ENCODE results near the gene NIPBL. TPM values are rescaled to one million over a fixed set of nuclear protein-coding genes. Genes with fewer than 3 reads are reported as not detected.
"Not testable (repeated sequence)": the region's sequence is repeated elsewhere in the genome, so short reads cannot be mapped to it uniquely, and the experiment has no call there.

The NIPBL gene
- total RNA-seq, 1 donor from 2014 or later: 48.5 TPM

DNA sequence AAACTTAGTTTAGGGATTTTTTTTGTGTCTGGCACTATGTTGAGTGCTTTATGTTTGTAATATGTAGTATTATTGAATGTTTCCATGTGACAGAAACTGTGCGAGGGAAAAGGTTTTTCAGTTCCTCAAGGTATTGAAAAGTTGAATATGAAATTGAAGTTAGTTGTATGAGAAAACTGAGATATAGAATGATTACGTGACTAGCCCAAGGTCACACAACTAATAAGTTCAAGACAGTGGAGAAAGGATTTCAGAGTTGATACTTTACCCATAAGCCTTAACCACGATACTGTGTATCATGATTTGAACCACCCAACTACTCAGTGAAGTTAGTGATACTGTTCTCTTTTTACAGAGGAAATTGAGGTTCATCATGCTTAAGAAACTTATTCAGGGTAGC, 5.7 kb downstream of the NIPBL start:
- no peak for DNase-seq (ENCODE audit: low spot score)
- Mint-ChIP-seq H3K9me3 (no peaks in the 10 kb centered on the region), H3K4me3 (ENCODE audit: low read depth) (no peak overlapping the region), H3K27ac (peak overlapping the region; percentile 29), H3K27me3 (ENCODE audit: low read depth) (no peaks in the 10 kb centered on the region), H3K36me3 (ENCODE audit: low read depth) (peaks cover 18% of the 10 kb centered on the region), H3K4me1 (ENCODE audit: low read depth) (peaks cover 47% of the 10 kb centered on the region)
- intact Hi-C loops (cut with micrococcal nuclease): no loop called here

DNA sequence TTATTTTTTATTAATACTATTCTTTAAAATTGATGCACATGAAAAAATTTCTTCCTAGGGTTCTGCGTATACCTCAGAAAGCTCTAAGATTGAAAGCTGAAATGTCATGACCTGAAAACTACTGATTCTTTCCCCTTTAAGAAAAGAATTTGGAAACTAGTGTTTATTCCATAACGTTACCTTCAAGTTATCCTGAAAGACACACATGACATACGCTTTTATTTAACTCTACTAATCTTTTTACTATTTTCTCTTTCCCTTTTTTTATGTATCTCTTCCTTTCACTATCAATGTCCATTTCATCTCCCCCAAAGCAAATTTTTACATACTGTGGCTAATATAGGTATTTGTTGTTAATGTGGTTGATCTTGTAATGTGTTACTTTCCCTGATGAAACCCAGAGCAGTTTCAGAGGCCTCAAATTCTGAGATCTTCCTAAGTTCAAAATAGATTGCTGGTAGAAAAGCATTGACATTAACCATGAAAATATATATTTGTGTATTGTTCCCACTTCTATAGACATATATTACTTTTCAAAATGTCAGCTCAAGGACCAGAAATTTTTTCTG, 7.4 kb downstream of the NIPBL start:
- H3K27ac Mint-ChIP-seq: no peak overlapping the region
- no peak for DNase-seq (ENCODE audit: low spot score)
- H3K27me3 Mint-ChIP-seq (ENCODE audit: low read depth): no peaks in the 10 kb centered on the region
- no peaks in the 10 kb centered on the region for H3K9me3 Mint-ChIP-seq
- intact Hi-C loops (cut with micrococcal nuclease): no loop called here
- H3K36me3 Mint-ChIP-seq (ENCODE audit: low read depth): peaks cover 12% of the 10 kb centered on the region
- H3K4me1 Mint-ChIP-seq (ENCODE audit: low read depth): peaks cover 52% of the 10 kb centered on the region
- H3K4me3 Mint-ChIP-seq (ENCODE audit: low read depth): no peak overlapping the region

DNA sequence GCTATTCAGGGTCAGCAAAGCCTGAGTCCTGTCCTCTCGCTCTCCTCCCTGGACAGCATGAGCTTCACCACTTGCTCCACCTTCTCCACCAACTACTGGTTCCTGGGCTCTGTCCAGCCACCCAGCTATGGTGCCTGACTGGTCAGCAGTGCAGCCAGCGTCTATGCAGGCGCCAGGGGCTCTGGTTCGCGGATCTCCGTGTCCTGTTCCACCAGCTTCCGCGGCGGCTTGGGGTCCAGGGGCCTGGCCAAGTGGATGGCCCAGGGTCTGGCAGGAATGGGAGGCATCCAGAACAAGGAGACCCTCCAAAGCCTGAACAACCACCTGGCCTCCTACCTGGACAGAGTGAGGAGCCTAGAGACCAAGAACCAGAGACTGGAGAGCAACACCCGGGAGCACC, 8.6 kb downstream of the NIPBL start:
- H3K4me3 Mint-ChIP-seq (ENCODE audit: low read depth): no peak overlapping the region
- no peak for DNase-seq (ENCODE audit: low spot score)
- intact Hi-C loops (cut with micrococcal nuclease): loop anchor here (5.0 kb wide), 1 partner anchor 42 kb away; no protein-coding TSS in a partner anchor
- H3K4me1 Mint-ChIP-seq (ENCODE audit: low read depth): peaks cover 54% of the 10 kb centered on the region
- no peak overlapping the region for H3K27ac Mint-ChIP-seq
- H3K27me3 Mint-ChIP-seq (ENCODE audit: low read depth): no peaks in the 10 kb centered on the region
- no peaks in the 10 kb centered on the region for H3K9me3 Mint-ChIP-seq
- H3K36me3 Mint-ChIP-seq (ENCODE audit: low read depth): peaks cover 11% of the 10 kb centered on the region

DNA sequence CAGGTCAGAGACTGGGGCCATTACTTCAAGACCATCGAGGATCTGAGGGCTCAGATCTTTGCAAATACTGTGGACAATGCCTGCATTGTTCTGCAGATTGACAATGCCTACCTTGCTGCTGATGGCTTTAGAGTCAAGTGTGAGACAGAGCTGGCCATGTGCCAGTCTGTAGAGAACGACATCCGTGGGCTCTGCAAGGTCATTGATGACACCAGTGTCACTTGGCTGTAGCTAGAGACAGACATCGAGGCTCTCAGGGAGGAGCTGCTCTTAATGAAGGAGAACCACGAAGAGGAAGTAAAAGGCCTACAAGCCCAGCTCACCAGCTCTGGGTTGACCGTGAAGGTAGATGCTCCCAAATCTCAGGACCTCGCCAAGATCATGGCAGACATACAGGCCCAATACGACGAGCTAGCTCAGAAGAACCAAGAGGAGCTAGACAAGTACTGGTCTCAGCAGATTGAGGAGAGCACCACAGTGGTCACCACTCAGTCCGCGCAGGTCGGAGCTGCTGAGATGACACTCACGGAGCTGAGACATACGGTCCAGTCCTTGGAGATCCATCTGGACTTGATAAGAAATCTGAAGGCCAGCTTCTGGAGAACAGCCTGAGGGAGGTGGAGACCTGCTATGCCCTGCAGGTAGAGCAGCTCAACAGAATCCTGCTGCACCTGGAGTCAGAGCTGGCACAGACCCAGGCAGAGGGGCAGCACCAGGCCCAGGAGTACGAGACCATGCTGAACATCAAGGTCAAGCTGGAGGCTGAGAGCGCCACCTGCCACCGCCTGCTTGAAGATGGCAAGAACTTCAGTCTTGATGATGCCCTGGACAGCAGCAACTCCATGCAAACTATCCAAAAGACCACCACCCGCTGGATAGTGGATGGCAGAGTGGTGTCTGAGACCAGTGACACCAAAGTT, 9.3 kb downstream of the NIPBL start:
- intact Hi-C loops (cut with micrococcal nuclease): loop anchor here (5.0 kb wide), 1 partner anchor 41 kb away; no protein-coding TSS in a partner anchor
- no peak overlapping the region for H3K4me3 Mint-ChIP-seq (ENCODE audit: low read depth)
- peaks cover 14% of the 10 kb centered on the region for H3K36me3 Mint-ChIP-seq (ENCODE audit: low read depth)
- DNase-seq (ENCODE audit: low spot score): no peak
- H3K9me3 Mint-ChIP-seq: no peaks in the 10 kb centered on the region
- no peak overlapping the region for H3K27ac Mint-ChIP-seq
- no peaks in the 10 kb centered on the region for H3K27me3 Mint-ChIP-seq (ENCODE audit: low read depth)
- H3K4me1 Mint-ChIP-seq (ENCODE audit: low read depth): peaks cover 52% of the 10 kb centered on the region

DNA sequence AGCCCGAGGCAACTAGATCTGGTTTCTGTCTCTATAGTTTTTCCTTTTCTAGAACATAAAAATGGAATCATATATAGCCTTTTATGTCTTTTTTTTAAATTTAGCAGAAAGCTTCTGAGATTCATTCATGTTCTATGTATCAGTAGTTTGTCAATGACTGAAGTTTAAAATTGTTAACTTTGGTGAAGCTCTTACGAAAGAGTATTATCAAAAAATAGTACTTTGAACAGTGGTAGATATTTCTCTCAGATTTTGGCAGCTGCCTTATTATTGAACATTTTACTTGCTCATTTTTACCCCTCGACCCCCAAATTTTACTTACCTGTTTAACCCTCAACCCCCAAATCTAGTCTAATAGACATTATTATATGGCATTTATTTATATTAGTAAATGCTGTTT, 10.2 kb downstream of the NIPBL start:
- DNase-seq (ENCODE audit: low spot score): no peak
- Mint-ChIP-seq H3K27ac (no peak overlapping the region), H3K27me3 (ENCODE audit: low read depth) (no peaks in the 10 kb centered on the region), H3K4me1 (ENCODE audit: low read depth) (peaks cover 51% of the 10 kb centered on the region), H3K9me3 (peaks cover 6% of the 10 kb centered on the region), H3K4me3 (ENCODE audit: low read depth) (no peak overlapping the region), H3K36me3 (ENCODE audit: low read depth) (peaks cover 21% of the 10 kb centered on the region)
- intact Hi-C loops (cut with micrococcal nuclease): loop anchor here (5.0 kb wide), 1 partner anchor 41 kb away; no protein-coding TSS in a partner anchor

DNA sequence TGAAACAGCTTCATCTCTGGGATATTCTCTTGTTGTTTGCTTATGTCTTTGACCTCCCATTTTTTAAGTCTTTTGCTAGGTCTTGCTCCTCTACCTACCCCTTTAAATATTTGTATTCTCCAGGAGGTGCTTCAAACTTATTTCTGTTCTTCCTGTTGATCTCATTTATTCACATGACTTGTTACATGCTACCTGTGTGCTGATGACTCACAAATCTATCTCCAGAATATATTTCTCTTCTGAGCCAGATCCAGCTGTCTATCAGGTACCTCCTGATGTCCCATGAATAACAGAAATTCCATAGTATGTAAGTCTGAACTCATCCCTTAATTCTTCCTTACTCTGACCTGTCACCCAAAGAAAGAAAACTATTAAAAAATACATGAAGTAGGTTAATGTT, 11.0 kb downstream of the NIPBL start:
- Mint-ChIP-seq H3K4me1 (ENCODE audit: low read depth) (peaks cover 44% of the 10 kb centered on the region), H3K9me3 (peaks cover 10% of the 10 kb centered on the region), H3K4me3 (ENCODE audit: low read depth) (no peak overlapping the region), H3K27ac (no peak overlapping the region), H3K36me3 (ENCODE audit: low read depth) (peaks cover 25% of the 10 kb centered on the region), H3K27me3 (ENCODE audit: low read depth) (no peaks in the 10 kb centered on the region)
- intact Hi-C loops (cut with micrococcal nuclease): loop anchor here (5.0 kb wide), 1 partner anchor 40 kb away; no protein-coding TSS in a partner anchor
- no peak for DNase-seq (ENCODE audit: low spot score)

DNA sequence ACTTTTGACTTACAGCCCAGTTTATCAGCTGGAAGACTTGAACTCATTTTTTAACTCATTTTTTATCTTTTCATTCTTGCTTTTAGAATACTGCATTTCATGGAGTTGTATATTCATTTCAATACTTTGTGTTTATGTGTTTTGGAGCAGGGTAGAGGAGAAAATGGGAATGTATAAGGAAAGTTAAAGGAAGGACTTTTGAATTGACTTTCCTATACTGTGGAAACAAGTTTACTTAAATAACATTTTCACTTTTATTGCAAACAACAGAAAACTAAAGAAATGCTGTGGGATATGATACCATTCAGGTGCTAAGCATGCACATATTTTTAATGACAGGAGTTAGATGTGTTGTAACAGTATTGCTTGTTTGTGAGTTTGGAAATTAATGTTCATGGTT, 11.7 kb downstream of the NIPBL start:
- no peak overlapping the region for H3K27ac Mint-ChIP-seq
- no peak overlapping the region for H3K4me3 Mint-ChIP-seq (ENCODE audit: low read depth)
- H3K4me1 Mint-ChIP-seq (ENCODE audit: low read depth): peaks cover 44% of the 10 kb centered on the region

DNA sequence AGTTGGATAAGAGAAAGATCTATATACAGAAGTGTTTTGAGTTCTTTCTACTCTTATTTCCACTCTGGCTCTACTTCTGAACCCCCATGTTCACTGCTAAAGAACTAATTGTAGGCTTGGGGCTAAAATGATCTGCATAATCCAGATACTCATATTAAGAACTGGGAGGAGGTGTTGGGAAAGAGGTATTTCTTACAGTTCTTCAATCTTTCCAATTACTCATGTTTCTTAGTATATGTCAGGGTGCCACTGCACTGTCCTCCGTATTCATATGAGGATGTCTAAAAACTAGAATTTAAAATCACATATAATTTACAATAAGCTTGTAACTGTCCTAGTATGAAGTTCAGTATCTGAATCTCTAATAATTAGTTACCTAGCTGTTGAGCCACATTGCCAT, 12.7 kb downstream of the NIPBL start:
- no peak for DNase-seq (ENCODE audit: low spot score)
- no peak overlapping the region for H3K4me3 Mint-ChIP-seq (ENCODE audit: low read depth)
- peaks cover 10% of the 10 kb centered on the region for H3K9me3 Mint-ChIP-seq
- peaks cover 25% of the 10 kb centered on the region for H3K36me3 Mint-ChIP-seq (ENCODE audit: low read depth)
- intact Hi-C loops (cut with micrococcal nuclease): loop anchor here (5.0 kb wide), 1 partner anchor 38 kb away; no protein-coding TSS in a partner anchor
- peak overlapping the region; percentile 51 for H3K27ac Mint-ChIP-seq
- no peaks in the 10 kb centered on the region for H3K27me3 Mint-ChIP-seq (ENCODE audit: low read depth)
- peaks cover 40% of the 10 kb centered on the region for H3K4me1 Mint-ChIP-seq (ENCODE audit: low read depth)

More for the DNA sequence above, 11.7 kb downstream of the NIPBL start:
- no peak for DNase-seq (ENCODE audit: low spot score)
- peaks cover 25% of the 10 kb centered on the region for H3K36me3 Mint-ChIP-seq (ENCODE audit: low read depth)
- intact Hi-C loops (cut with micrococcal nuclease): loop anchor here (5.0 kb wide), 1 partner anchor 39 kb away; no protein-coding TSS in a partner anchor
- no peaks in the 10 kb centered on the region for H3K27me3 Mint-ChIP-seq (ENCODE audit: low read depth)
- peaks cover 10% of the 10 kb centered on the region for H3K9me3 Mint-ChIP-seq

DNA sequence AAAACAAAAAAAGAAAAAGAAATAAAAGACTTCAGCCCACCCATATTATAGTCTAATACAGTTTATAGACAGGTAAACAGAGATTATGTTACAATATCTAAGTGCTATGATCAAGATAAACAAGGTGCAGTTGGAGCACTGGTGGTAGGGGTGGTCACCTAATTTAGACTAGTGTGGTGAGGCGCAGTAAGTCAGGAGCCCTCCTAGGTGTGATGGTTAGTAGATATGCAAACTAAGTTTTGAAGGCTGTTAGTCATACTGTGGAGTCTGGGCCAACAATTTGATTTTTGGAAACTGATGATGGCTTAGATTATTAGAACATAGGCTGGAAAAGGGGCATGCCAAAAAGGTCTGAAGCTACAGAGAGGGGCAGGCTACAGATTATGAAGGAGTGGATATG, 14.7 kb downstream of the NIPBL start:
- H3K36me3 Mint-ChIP-seq (ENCODE audit: low read depth): peaks cover 21% of the 10 kb centered on the region
- no peak overlapping the region for H3K27ac Mint-ChIP-seq
- intact Hi-C loops (cut with micrococcal nuclease): no loop called here
- DNase-seq (ENCODE audit: low spot score): no peak
- H3K4me3 Mint-ChIP-seq (ENCODE audit: low read depth): no peak overlapping the region
- H3K27me3 Mint-ChIP-seq (ENCODE audit: low read depth): no peaks in the 10 kb centered on the region
- peaks cover 10% of the 10 kb centered on the region for H3K9me3 Mint-ChIP-seq
- peaks cover 40% of the 10 kb centered on the region for H3K4me1 Mint-ChIP-seq (ENCODE audit: low read depth)

DNA sequence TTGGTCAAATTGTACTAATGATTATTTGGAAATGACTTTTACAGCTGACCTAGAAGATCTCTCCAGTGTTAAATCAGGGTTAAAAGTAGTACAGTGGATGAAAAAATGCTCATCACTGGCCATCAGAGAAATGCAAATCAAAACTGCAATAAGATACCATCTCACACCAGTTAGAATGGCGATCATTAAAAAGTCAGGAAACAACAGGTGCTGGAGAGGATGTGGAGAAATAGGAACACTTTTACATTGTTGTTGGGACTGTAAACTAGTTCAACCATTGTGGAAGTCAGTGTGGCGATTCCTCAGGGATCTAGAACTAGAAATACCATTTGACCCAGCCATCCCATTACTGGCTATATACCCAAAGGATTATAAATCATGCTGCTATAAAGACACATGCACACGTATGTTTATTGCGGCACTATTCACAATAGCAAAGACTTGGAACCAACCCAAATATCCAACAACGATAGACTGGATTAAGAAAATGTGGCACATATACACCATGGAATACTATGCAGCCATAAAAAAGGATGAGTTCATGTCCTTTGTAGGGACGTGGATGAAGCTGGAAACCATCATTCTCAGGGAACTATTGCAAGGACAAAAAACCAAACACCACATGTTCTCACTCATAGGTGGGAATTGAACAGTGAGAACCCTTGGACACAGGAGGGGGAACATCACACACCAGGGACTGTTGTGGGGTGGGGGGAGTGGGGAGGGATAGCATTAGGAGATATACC, 15.7 kb downstream of the NIPBL start:
- intact Hi-C loops (cut with micrococcal nuclease); H3K27me3 Mint-ChIP-seq (ENCODE audit: low read depth); H3K9me3 Mint-ChIP-seq; DNase-seq (ENCODE audit: low spot score); H3K4me3 Mint-ChIP-seq (ENCODE audit: low read depth); H3K27ac Mint-ChIP-seq: not testable (repeated sequence)
- Mint-ChIP-seq H3K4me1 (ENCODE audit: low read depth) (peaks cover 37% of the 10 kb centered on the region), H3K36me3 (ENCODE audit: low read depth) (peaks cover 18% of the 10 kb centered on the region)

DNA sequence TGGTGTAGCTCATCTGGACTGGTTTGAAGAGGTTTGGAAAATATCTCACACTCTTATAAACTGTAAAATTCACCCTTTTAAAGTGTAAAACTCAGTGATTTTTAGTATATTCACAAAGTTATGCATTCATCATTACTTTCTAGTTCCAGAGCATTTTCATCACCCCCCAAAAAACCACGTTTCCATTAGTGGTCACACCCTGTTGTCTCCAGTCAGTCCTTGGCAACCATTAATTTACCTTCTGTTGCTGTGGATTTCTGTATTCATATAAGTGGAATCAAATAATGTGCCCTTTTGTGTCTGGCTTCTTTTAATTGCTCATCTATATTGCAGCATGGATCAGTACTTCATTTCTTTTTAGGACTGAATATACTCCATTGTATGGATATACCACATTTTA, 18.4 kb downstream of the NIPBL start:
- intact Hi-C loops (cut with micrococcal nuclease): no loop called here
- Mint-ChIP-seq H3K4me3 (ENCODE audit: low read depth) (no peak overlapping the region), H3K27me3 (ENCODE audit: low read depth) (no peaks in the 10 kb centered on the region), H3K9me3 (peaks cover 12% of the 10 kb centered on the region), H3K27ac (no peak overlapping the region), H3K36me3 (ENCODE audit: low read depth) (peaks cover 14% of the 10 kb centered on the region), H3K4me1 (ENCODE audit: low read depth) (peaks cover 25% of the 10 kb centered on the region)
- no peak for DNase-seq (ENCODE audit: low spot score)

DNA sequence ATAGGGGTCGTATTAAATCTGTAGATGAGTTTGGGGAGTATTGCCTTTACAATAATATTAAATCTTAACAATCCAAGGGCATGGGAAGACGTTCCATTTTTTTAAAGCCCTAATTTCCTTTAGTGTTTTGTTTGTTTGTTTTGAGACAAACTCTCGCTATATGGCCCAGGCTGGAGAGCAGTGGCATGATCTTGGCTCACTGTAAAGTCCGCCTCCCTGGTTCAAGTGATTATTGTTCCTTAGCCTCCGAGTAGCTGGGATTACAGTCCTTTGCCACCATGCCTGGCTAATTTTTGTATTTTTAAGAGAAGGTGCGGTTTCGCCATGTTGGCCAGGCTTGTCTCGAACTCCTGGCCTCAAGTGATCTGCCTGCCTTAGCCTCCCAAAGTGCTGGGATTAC, 19.9 kb downstream of the NIPBL start:
- Mint-ChIP-seq H3K9me3 (peaks cover 17% of the 10 kb centered on the region), H3K4me3 (ENCODE audit: low read depth) (no peak overlapping the region), H3K27ac (no peak overlapping the region), H3K27me3 (ENCODE audit: low read depth) (no peaks in the 10 kb centered on the region), H3K4me1 (ENCODE audit: low read depth) (peaks cover 21% of the 10 kb centered on the region), H3K36me3 (ENCODE audit: low read depth) (peaks cover 14% of the 10 kb centered on the region)
- no peak for DNase-seq (ENCODE audit: low spot score)
- intact Hi-C loops (cut with micrococcal nuclease): no loop called here

Data from activated T-helper 2 cell treated with anti-CD3 and anti-CD28 coated beads, Interferon-gamma antibody, Interleukin-2, Interleukin-4, amounts not matched to agents 10 μg/mL and 5 μg/mL and 100 μg/mL, durations not matched to agents 14 hours and 24 hours and 36 hours (primary cell).